Liver (tissue), 3 donors: ENCODE results near the gene RB1.

Experiments
- ATF3 ChIP-seq: IDR thresholded peaks from 2 replicates; pipeline ENCODE4 v1.6.1; 2016; ENCODE audit warnings: antibody characterized with exemption
- CTCF ChIP-seq: fragments of 150-350 bp; IDR thresholded peaks from 2 replicates; pipeline ENCODE4 v1.5.1; 2017; ENCODE audit warnings: improper control_type of control experiment, low read depth, low read length; ENCODE audit not compliant: missing input control
- FOXA1 ChIP-seq: IDR thresholded peaks from 2 replicates; pipeline ENCODE4 v1.6.1; 2016; ENCODE audit warnings: antibody characterized with exemption
- FOXA2 ChIP-seq: IDR thresholded peaks from 2 replicates; pipeline ENCODE4 v1.6.1; 2016; ENCODE audit warnings: antibody characterized with exemption
- GABPA ChIP-seq, 2 donors: IDR thresholded peaks in 1 of 2; conservative IDR thresholded peaks in 1 of 2; 2 replicates each; pipeline ENCODE4 v1.6.1; 2016; ENCODE audit warnings: antibody characterized with exemption in 2 of 2, mild to moderate bottlenecking in 1 of 2, moderate library complexity in 1 of 2
- JUND ChIP-seq, 2 donors: IDR thresholded peaks; 2 replicates each; pipeline ENCODE4 v1.6.1; 2016; ENCODE audit warnings: antibody characterized with exemption in 2 of 2
- MAX ChIP-seq: IDR thresholded peaks from 2 replicates; pipeline ENCODE4 v1.6.1; 2016; ENCODE audit warnings: antibody characterized with exemption
- RAD21 ChIP-seq, 2 donors: IDR thresholded peaks; 2 replicates each; pipeline ENCODE4 v1.6.1; 2016; ENCODE audit warnings: antibody characterized with exemption in 2 of 2, mild to moderate bottlenecking in 2 of 2
- REST ChIP-seq: IDR thresholded peaks from 2 replicates; pipeline ENCODE4 v1.6.1; 2016; ENCODE audit warnings: antibody characterized with exemption, mild to moderate bottlenecking
- RXRA ChIP-seq, 2 donors: IDR thresholded peaks; 2 replicates each; pipeline ENCODE4 v1.6.1; 2017 to 2018; ENCODE audit warnings: antibody characterized with exemption in 2 of 2, mild to moderate bottlenecking in 1 of 2
- SP1 ChIP-seq: IDR thresholded peaks from 2 replicates; pipeline ENCODE4 v1.6.1; 2018; ENCODE audit warnings: antibody characterized with exemption, mild to moderate bottlenecking
- TAF1 ChIP-seq: conservative IDR thresholded peaks from 2 replicates; pipeline ENCODE4 v1.6.1; 2016; ENCODE audit warnings: antibody characterized with exemption, mild to moderate bottlenecking
- YY1 ChIP-seq: IDR thresholded peaks from 2 replicates; pipeline ENCODE4 v1.6.1; 2016; ENCODE audit warnings: antibody characterized with exemption, mild to moderate bottlenecking
- ZBTB33 ChIP-seq: IDR thresholded peaks from 2 replicates; pipeline ENCODE4 v1.6.1; 2016; ENCODE audit warnings: antibody characterized with exemption
- donor health status: healthy.
- donor health status: healthy.

GRCh38 chr13:48255090-48255489, 48.5 kb upstream of the RB1 start:
- no peak for TF ChIP-seq REST
- no peak for TF ChIP-seq CTCF
- TF ChIP-seq FOXA2: no peak
- no peak for TF ChIP-seq RAD21 (IDR thresholded peaks at IDR 0.05)
- TF ChIP-seq TAF1: no peak
- no peak for TF ChIP-seq YY1
- no peak for TF ChIP-seq SP1
- no peak for TF ChIP-seq GABPA (IDR thresholded peaks at IDR 0.05 in 1 of 2, conservative IDR thresholded peaks at IDR 0.05 in 1 of 2)
- TF ChIP-seq ATF3: no peak
- TF ChIP-seq ZBTB33: no peak
- no peak for TF ChIP-seq RXRA (IDR thresholded peaks at IDR 0.05)
- no peak for TF ChIP-seq JUND (IDR thresholded peaks at IDR 0.05)
- TF ChIP-seq MAX: no peak
- no peak for TF ChIP-seq FOXA1
